Erythroblast (primary cell): ENCODE results near the gene MAB21L4.

Source experiments
- GATA1 ChIP-seq: IDR thresholded peaks from 2 replicates; pipeline ENCODE4 v1.6.1; 2011; ENCODE audit warnings: low read depth, mild to moderate bottlenecking, control low read depth, low read length, moderate library complexity
- POLR2A ChIP-seq: IDR thresholded peaks from 2 replicates; pipeline ENCODE4 v1.6.1; 2011; ENCODE audit warnings: mild to moderate bottlenecking, low read length

DNA sequence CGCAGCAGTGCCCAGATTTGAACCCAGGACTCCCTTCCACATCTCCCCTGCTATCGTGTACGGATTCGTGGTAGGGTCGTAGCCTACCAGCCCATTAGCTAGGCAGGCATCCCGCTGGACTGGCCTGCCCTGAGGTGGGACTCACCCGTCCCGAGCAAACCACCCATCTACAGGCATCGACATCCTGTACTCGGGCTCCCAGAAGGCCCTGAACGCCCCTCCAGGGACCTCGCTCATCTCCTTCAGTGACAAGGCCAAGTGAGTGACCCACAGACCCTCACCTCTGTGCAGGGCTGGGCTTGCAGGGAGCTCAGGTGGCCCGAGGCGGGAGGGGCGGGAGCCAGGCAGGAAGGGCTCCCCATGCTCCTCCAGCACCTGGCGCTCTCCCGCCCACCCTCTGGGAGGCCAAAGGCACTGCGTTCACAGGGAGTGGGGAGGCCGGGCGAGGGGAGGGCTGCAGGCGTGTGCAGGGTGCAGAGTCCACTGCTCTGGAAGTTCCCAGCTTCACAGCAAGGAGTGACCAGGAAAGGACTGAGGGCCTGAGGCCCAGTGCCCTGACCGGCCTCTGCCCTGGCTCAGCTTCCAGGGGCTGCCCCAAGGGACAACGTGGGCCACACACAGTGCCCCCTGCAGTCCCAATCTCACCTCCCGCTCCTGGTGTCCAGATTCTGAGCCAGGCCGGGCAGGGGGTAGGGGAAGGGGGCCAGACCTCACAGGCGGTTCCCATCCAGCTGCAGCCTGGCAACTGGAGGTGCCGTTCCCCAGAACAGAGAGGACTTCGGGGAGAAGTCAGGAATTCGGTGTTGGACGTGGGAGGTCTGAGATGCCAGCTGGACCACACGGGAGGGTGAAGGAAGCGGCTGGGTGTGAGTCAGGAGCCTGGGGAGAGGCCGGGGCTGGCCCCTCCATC is 21.9 kb downstream of the MAB21L4 start:
- TF ChIP-seq POLR2A (no peak), GATA1 (no peak)
